Glomerular endothelial cell (primary cell): ENCODE results near the gene UGT1A5. TPM values are rescaled to one million over a fixed set of nuclear protein-coding genes. Genes with fewer than 3 reads are reported as not detected.

Experiments used
- DNase-seq: peaks from one replicate; pipeline ENCODE4 v3.0.0-alpha.2; 2011; ENCODE audit warnings: low read depth, low spot score; ENCODE audit errors: extremely low read depth
- total RNA-seq: library from RNA; depleted of rRNA; stranded (reverse); fragments of >200 nt; gene quantifications from 2 replicates; pipeline ENCODE4 v1.2.3, GENCODE V29; 2015

UGT1A5 gene
- total RNA-seq, 1 donor from 2014 or later, result not detected

- DNase-seq, result no peak
Measured at GRCh38 chr2:233775414-233775813, 62.7 kb downstream of the UGT1A5 start.

GRCh38 chr2:233778030-233778429 is 65.3 kb downstream of the UGT1A5 start, which contains the start of gene MROH2A:
TSS of gene MROH2A (plus strand) at chr2:233778330. CDS start at chr2:233779359, 1,029 bp downstream.
- no peak for DNase-seq

GRCh38 chr2:233779722-233780121 is 67.0 kb downstream of the UGT1A5 start:
- no peak for DNase-seq

GRCh38 chr2:233780771-233781170 is 68.1 kb downstream of the UGT1A5 start:
- no peak for DNase-seq

GRCh38 chr2:233789554-233789953 is 76.8 kb downstream of the UGT1A5 start:
- no peak for DNase-seq

GRCh38 chr2:233791151-233791882 is 78.6 kb downstream of the UGT1A5 start:
- no peak for DNase-seq

GRCh38 chr2:233791883-233792329 is 79.2 kb downstream of the UGT1A5 start:
- no peak for DNase-seq

- no peak for DNase-seq
Measured at GRCh38 chr2:233792720-233793119, 80.0 kb downstream of the UGT1A5 start.

GRCh38 chr2:233793465-233794127 is 80.9 kb downstream of the UGT1A5 start:
- DNase-seq, result no peak

- no peak for DNase-seq
Measured at GRCh38 chr2:233794128-233794658, 81.5 kb downstream of the UGT1A5 start.

- no peak for DNase-seq
Measured at GRCh38 chr2:233795735-233796171, 83.0 kb downstream of the UGT1A5 start.

GRCh38 chr2:233796254-233796653 is 83.5 kb downstream of the UGT1A5 start:
- DNase-seq, result no peak

- DNase-seq, result no peak
Measured at GRCh38 chr2:233798335-233799086, 85.8 kb downstream of the UGT1A5 start.

- no peak for DNase-seq
Measured at GRCh38 chr2:233799087-233799665, 86.5 kb downstream of the UGT1A5 start.

- DNase-seq, result no peak
Measured at GRCh38 chr2:233799716-233800115, 87.0 kb downstream of the UGT1A5 start.

- no peak for DNase-seq
Measured at GRCh38 chr2:233800208-233800607, 87.5 kb downstream of the UGT1A5 start.

GRCh38 chr2:233801357-233802131 is 88.8 kb downstream of the UGT1A5 start:
- no peak for DNase-seq

GRCh38 chr2:233802132-233802815 is 89.6 kb downstream of the UGT1A5 start:
- DNase-seq, result no peak

GRCh38 chr2:233803292-233803911 is 90.7 kb downstream of the UGT1A5 start:
- no peak for DNase-seq
